ES-I3 (cell line): ENCODE data around the gene KDM5B.

Experiments
- H3K36me3 ChIP-seq: 2 replicates; pipeline ENCODE4 v1.6.1; 2013; ENCODE audit warnings: mild to moderate bottlenecking, low read length, control low read depth, moderate library complexity; ENCODE audit not compliant: insufficient read depth
- H3K4me1 ChIP-seq: 2 replicates; pipeline ENCODE4 v1.6.1; 2013; ENCODE audit warnings: mild to moderate bottlenecking, control low read depth, low read length; ENCODE audit not compliant: insufficient read depth
- H3K9ac ChIP-seq: 2 replicates; pipeline ENCODE4 v1.6.1; 2013; ENCODE audit warnings: low read depth, mild to moderate bottlenecking, low read length, moderate library complexity
- H3K9me3 ChIP-seq: 2 replicates; pipeline ENCODE4 v1.6.1; 2013; ENCODE audit warnings: mild to moderate bottlenecking, low read length, moderate library complexity; ENCODE audit not compliant: control insufficient read depth, insufficient read depth

The KDM5B gene

DNA sequence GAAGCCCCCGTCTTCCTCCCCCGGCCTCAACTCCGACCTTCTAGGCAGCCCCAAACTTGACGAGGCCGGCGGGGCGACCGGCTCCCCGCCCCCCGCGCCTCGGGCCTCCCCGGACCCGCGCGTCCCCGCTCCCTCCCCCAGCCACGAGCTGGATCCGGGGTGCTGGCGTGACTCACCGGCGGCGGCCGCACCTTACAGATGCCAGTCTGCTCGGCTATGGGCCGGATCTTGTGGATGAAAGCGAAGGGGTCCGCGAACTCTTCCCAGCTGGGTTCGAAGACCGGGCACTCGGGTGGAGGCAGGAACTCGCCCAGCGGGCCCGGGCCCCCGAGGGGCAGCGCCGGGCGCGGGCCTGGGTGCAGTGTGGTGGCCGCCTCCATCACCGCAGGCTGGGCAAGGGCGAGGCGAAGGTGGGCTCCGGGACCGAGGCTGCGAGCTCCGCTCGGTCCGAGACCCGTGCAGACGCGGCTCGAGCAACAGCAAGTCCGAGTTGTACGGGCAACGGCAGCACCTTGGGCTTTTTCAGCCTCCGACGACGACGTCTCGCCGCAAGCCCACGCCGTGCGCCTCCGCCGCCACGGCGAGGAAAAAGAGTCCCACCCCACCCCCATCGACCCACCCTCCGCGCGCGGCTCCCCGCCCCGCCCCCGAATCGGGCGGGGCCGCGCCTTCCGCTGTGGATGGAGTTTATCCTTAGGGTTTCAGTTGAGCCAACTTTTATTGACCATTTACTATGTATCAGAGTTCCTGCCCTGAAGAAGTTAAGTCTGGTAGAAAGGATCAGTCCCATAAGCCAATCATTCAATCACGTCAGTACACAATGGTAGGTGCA, at the start of gene KDM5B:
TSS of gene KDM5B (minus strand) at position 496 of the 832 bp plus-strand sequence. CDS start at position 380, 116 bp downstream.
- Histone ChIP-seq H3K9ac (peak within 1 kb of the TSS; percentile 96), H3K36me3 (no peaks in the 10 kb centered on the region), H3K4me1 (peaks cover 41% of the 10 kb centered on the region), H3K9me3 (no peaks in the 10 kb centered on the region)

GRCh38 chr1:202857136-202857610, 49.0 kb upstream of the KDM5B start:
- no peaks in the 10 kb centered on the region for H3K4me1 ChIP-seq
- H3K9ac ChIP-seq: no peak overlapping the region
- H3K36me3 ChIP-seq: peaks cover 10% of the 10 kb centered on the region; the same call in 1 of the 2 replicates
- no peaks in the 10 kb centered on the region for H3K9me3 ChIP-seq

GRCh38 chr1:202856014-202856413, 47.8 kb upstream of the KDM5B start:
- H3K9ac ChIP-seq: no peak overlapping the region
- H3K36me3 ChIP-seq: peaks cover 10% of the 10 kb centered on the region; the same call in 1 of the 2 replicates
- H3K4me1 ChIP-seq: no peaks in the 10 kb centered on the region
- H3K9me3 ChIP-seq: no peaks in the 10 kb centered on the region

- peaks cover 10% of the 10 kb centered on the region; the same call in 1 of the 2 replicates for H3K36me3 ChIP-seq
- H3K9me3 ChIP-seq: no peaks in the 10 kb centered on the region
- no peaks in the 10 kb centered on the region for H3K4me1 ChIP-seq
- H3K9ac ChIP-seq: no peak overlapping the region
These were observed 46.6 kb upstream of the KDM5B start for GRCh38 chr1:202854787-202855186.

DNA sequence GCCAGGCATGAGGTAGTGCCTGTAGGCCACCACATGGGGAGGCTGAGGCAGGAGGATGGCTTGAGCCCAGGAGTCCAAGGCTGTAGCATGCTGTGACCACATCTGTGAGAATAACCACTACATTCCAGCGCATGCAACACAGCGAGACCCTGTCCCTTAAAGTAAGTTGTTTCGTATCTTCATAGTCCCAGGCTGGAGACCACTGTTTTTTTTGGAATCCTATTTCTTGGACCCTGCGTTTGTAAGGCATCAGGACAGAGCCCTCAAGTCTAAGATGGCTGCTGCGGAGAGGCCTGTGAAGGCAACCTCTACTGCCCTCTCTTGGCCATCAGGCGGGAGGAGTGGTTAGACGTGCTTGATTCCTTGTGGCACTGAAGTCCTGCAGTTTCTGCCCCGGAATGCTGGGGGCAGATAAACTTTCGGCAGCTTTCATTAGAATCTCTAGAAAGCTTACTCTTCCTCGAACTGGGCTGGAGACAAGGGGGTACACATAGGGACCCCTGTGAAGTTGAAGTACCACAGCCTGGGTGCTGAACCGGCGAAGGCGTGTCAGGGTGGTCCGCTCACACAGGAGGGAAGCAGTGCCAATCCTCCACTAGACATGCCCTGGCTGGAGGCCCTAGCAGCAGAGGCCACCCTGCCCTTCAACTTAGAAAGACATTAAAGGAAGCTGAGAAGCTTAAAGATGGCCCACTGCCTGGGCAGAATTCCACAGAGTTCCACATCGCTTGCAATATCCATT, 44.1 kb upstream of the KDM5B start:
- Histone ChIP-seq H3K9me3 (no peaks in the 10 kb centered on the region), H3K9ac (no peak overlapping the region), H3K36me3 (peaks cover 6% of the 10 kb centered on the region; the same call in 1 of the 2 replicates), H3K4me1 (no peaks in the 10 kb centered on the region)

DNA sequence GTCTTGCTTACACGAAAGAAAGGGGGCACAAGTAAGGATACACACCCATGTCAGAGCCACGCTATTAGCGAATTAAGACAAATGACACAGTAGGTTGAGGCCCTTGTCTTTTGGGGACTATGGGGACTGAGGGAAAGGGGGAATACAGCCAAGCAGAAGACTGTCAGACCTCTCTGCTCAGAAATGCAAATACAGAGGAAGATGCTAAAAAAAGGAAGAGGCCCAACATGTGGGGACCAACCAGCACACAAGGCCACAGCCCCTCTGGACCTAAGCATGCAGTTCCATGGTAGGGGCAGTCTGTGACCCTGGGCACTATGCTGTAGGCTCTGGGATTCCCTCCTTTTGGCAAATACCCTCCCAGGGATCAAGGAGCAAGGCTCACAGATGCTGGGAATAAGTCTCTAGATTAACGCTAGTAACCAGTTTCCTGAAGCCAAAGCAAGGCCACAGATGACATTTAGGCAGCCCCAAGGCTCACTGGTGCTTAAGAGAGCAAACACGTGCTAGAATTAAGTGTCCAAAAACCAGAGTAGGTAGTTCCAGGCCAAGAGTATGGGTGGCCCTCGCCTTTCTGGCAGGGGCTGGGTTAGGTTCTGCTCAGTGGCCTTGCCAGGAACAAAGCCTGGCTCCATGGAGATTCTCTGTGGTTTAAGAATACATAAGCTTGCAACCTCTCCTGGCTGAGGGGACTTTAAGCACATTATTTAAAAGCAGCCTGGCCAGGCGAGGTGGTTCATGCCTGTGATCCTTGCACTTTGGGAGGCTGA, 42.6 kb upstream of the KDM5B start:
- no peaks in the 10 kb centered on the region for H3K9me3 ChIP-seq
- H3K9ac ChIP-seq: no peak overlapping the region
- no peaks in the 10 kb centered on the region for H3K4me1 ChIP-seq
- no peaks in the 10 kb centered on the region; the same call in 1 of the 2 replicates for H3K36me3 ChIP-seq

- Histone ChIP-seq H3K9ac (no peak overlapping the region), H3K9me3 (no peaks in the 10 kb centered on the region), H3K4me1 (peaks cover 8% of the 10 kb centered on the region; the same call in 1 of the 2 replicates), H3K36me3 (no peaks in the 10 kb centered on the region)
These were observed 39.9 kb upstream of the KDM5B start for GRCh38 chr1:202848191-202848542.

GRCh38 chr1:202844935-202845334, 36.7 kb upstream of the KDM5B start:
- no peaks in the 10 kb centered on the region for H3K36me3 ChIP-seq
- H3K9ac ChIP-seq: no peak overlapping the region
- peaks cover 8% of the 10 kb centered on the region; the same call in 1 of the 2 replicates for H3K4me1 ChIP-seq
- no peaks in the 10 kb centered on the region for H3K9me3 ChIP-seq

GRCh38 chr1:202844259-202844658, 36.0 kb upstream of the KDM5B start:
- Histone ChIP-seq H3K36me3 (no peaks in the 10 kb centered on the region), H3K4me1 (peaks cover 8% of the 10 kb centered on the region; the same call in 1 of the 2 replicates), H3K9ac (no peak overlapping the region), H3K9me3 (no peaks in the 10 kb centered on the region)

DNA sequence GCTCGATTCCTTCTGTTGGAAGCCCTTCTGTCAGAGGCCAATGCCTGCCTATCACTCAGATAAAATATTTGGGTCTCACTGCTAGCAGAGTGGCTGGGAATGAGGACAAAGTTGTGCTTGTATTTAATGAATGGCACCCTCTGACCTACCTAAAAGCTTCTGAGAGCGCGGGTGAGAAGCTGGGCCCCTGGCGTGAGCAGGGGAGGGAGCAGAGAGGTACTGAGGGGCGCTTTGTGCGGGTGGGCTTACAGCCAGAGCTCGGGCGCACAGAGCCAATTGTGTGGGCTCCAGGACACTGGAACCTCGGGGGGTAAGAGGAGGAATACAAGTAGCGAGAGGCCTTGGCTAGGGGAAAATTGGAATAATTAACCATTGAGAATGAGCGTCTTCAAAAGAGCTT, 34.9 kb upstream of the KDM5B start:
- Histone ChIP-seq H3K4me1 (peaks cover 9% of the 10 kb centered on the region; the same call in 1 of the 2 replicates), H3K36me3 (no peaks in the 10 kb centered on the region), H3K9me3 (no peaks in the 10 kb centered on the region), H3K9ac (no peak overlapping the region)

DNA sequence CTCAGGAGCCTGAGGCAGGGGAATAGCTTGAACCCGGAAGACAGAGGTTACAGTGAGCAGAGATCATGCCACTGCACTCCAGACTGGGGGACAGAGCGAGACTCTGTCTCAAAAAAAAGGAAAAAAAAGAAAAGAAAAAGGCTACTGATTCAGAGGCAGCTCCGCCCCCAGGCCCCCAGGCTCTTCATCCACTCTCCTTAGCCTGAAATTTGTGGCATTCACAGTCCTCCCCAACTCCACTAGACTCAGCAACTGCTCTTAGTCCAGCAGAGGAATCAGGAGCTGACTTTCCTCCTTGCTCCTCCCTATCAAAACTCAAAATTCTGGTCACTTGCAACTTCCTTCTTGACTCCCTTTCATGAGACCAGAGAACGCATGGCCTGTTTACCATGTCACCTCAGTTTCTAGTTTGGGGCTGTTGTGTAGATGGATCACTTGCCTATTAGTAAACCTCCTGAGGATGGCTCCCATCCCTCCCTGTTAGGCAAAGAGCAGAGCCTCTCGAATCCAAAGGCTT, 29.6 kb upstream of the KDM5B start:
- peaks cover 22% of the 10 kb centered on the region for H3K4me1 ChIP-seq
- H3K9me3 ChIP-seq: no peaks in the 10 kb centered on the region
- no peak overlapping the region for H3K9ac ChIP-seq
- H3K36me3 ChIP-seq: no peaks in the 10 kb centered on the region; the same call in 1 of the 2 replicates

DNA sequence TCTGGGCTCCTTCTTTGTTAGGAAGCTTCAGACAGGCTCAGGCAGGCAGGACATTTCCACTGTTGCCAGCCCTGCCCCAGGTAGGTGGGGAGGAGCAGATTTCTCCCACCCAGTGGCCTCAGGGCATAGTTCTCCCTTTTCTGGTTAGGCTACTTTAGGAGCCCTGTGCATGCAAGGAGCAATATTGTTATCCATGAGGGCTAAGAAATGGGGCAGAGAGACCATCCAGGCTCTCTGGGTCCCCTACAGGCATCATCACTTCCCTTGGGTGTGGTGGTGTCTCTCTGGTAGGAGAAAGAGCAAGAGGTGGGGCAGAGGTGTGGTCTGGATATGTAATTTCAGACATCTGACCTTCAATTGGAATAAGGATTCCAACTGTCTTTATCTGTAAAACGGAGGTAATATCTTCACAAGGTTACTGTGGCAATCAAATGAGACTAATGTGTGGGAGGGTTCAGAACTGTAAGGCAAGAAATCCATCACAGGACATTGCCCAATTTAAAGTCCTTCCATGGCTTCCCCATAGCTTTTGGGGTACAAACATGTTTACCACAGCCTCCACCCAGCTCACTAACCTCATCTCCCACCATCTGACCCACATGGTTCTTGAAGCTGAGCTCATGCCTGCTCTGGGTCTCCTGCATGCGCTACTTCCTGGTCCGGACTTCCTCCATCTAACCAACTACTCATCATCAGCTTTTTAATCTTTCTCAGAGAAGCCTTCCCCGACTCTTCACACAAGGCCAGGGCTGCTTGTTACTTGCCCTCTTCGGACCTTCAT, 28.6 kb upstream of the KDM5B start:
- H3K4me1 ChIP-seq: peaks cover 22% of the 10 kb centered on the region
- no peak overlapping the region for H3K9ac ChIP-seq
- no peaks in the 10 kb centered on the region; the same call in 1 of the 2 replicates for H3K36me3 ChIP-seq
- no peaks in the 10 kb centered on the region for H3K9me3 ChIP-seq

DNA sequence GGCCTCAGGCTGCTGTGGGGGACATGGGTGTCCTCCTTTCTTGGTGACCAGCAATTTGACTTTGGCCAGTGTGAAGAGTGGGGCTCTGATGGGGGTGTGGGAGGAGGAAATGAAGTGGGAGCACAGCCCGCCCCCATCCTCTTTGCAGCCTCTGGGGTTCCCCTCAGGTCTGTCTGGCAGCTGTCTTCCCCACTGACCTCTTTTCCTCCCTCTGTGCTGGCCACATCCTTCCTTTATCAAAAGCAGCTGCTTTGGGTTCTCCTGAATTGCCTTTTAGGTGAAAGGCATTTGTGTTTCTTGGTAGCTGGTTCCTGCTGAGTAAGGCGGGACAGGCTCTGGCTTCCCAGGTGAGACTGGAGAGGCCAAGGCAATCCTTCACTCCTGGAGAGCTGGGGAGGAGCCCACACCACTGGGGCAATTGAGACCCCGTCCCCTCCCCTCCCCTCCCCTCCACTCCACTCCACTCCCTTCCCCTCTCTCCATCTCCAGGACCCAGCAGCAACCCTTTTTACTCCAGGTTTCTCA, 27.4 kb upstream of the KDM5B start:
- Histone ChIP-seq H3K9ac (no peak overlapping the region), H3K9me3 (no peaks in the 10 kb centered on the region), H3K36me3 (no peaks in the 10 kb centered on the region; the same call in 1 of the 2 replicates), H3K4me1 (peaks cover 22% of the 10 kb centered on the region)
